BLaER1 treated with 17β-estradiol and CSF1 and Interleukin-3, amounts not matched to agents 10 nM and 100 nM (cell line): ENCODE results near the gene ZNF324B.
A peak's percentile ranks its signal among the peaks of the same experiment; 100 is the strongest.
"Not testable (repeated sequence)": the region's sequence is repeated elsewhere in the genome, so short reads cannot be mapped to it uniquely, and the experiment has no call there.

Experiments
- H3K27ac ChIP-seq, 11 experiments: shearing (Covaris generic); formaldehyde crosslinking; 2 replicates each; pipeline ENCODE4 v1.8.1; 2022
- H3K27me3 ChIP-seq, 11 experiments: shearing (Covaris generic); formaldehyde crosslinking; 2 replicates each; pipeline ENCODE4 v1.8.1; 2022
- H3K36me3 ChIP-seq, 11 experiments: shearing (Covaris generic); formaldehyde crosslinking; 2 replicates each; pipeline ENCODE4 v1.8.1; 2022
- H3K4me1 ChIP-seq, 10 experiments: shearing (Covaris generic); formaldehyde crosslinking; 2 replicates each; pipeline ENCODE4 v1.8.1; 2022
- H3K4me2 ChIP-seq, 11 experiments: shearing (Covaris generic); formaldehyde crosslinking; 2 replicates each; pipeline ENCODE4 v1.8.1; 2022
- H3K4me3 ChIP-seq, 10 experiments: shearing (Covaris generic); formaldehyde crosslinking; 2 replicates each; pipeline ENCODE4 v1.8.1; 2022
- H3K9ac ChIP-seq, 11 experiments: shearing (Covaris generic); formaldehyde crosslinking; 2 replicates each; pipeline ENCODE4 v1.8.1; 2022
- H3K9me3 ChIP-seq, 11 experiments: shearing (Covaris generic); formaldehyde crosslinking; replicated peaks in 1 of 11; 2 replicates each; pipeline ENCODE4 v1.8.1; 2022
- H4K20me1 ChIP-seq, 11 experiments: shearing (Covaris generic); formaldehyde crosslinking; 2 replicates each; pipeline ENCODE4 v1.8.1; 2022
- Cebpa-rat ChIP-seq, 11 experiments: shearing (Covaris generic); IDR thresholded peaks; 2 replicates each; pipeline ENCODE4 v1.8.1; 2022

ZNF324B gene

DNA sequence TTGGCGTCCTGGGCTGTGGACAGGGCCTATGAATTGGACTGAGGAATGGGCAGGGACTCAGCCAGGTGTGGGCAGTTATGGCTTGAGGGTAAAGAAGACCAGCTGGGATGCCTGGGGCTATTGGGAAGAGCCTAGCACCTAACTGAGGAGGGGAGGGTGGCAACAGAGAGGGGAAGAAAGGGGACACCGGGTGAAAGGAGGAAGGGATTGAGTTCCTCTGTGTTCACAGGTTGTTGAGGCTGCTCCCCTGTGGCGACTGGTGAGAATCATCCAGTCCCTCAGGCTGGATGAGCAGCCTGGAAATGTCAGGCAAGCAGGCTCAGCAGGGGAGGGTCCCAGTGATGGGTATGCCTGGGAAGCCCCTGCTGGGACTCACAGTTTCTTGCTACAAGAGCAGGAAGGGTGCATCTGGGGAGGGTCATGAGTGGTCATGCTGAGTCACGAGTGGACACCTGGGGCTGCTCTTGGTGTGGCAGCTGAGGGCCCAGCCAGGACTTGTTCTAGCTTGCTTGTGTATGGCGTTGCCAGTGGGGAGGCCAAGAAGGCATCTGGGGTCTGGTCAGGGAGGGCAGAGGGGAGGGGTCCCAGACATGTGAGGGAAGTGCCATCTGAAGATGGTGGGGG is 16.9 kb downstream of the ZNF324B start:
- Histone ChIP-seq H3K4me1 (peaks cover 18 to 46% (median 32%) of the 10 kb centered on the region in 10 experiments), H3K9ac (peak overlapping the region in 10 of 11 experiments; percentile 0 to 92 (median 60); a peak in 17 of 22 replicates), H3K4me2 (peak overlapping the region; percentile 85 to 99 (median 93)), H3K4me3 (peak overlapping the region; percentile 26 to 100 (median 94); a peak in 17 of 20 replicates), H3K9me3 (peaks cover 0 to 6% (median 0%) of the 10 kb centered on the region in 11 experiments; a peak in 4 of 22 replicates), H3K36me3 (peaks cover 31 to 48% (median 37%) of the 10 kb centered on the region in 11 experiments), H4K20me1 (peaks cover 0 to 51% (median 34%) of the 10 kb centered on the region in 11 experiments; a peak in 20 of 22 replicates), H3K27ac (no peak overlapping the region), H3K27me3 (peaks cover 0 to 31% (median 24%) of the 10 kb centered on the region in 11 experiments; a peak in 18 of 22 replicates)
- no peak for TF ChIP-seq Cebpa-rat (IDR thresholded peaks at IDR 0.05)

DNA sequence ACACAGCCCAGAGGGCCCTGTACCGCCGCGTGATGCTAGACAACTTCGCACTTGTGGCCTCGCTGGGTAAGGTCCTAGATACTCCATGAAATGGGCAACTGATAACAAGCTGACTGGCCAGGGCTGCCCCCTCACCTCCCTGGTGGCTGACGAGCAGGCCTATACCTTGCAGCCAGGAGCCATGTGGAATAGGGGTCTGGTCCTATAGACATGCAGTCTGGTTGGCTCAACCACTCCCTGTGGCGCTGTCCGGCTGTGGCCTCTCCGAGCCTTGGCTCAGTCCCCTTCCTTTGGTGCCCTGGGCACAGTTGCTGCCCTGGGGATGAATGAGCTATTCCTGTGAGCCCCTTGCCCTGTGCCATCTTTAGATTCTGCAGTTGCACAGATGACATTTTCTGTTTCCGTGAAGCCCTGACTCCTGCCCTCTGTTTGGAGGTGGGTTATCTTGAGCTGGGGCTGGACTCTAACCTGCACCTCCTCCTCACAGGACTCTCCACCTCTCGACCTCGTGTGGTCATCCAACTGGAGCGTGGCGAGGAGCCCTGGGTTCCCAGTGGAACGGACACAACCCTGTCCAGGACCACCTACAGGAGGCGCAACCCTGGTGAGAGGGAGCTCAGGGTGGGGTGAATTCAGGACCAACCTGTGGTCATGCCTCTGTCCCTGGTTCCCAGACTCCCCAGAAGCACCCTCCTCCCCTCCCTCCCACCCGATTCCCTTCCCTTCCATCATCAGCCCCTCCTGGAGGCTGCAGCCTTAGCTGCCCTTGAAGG is 18.0 kb downstream of the ZNF324B start:
- peak overlapping the region in 2 of 11 experiments; percentile 0 to 63; a peak in 3 of 22 replicates for H3K9ac ChIP-seq
- peaks cover 33 to 57% (median 41%) of the 10 kb centered on the region in 11 experiments for H3K36me3 ChIP-seq
- H3K4me3 ChIP-seq: no peak overlapping the region
- peaks cover 0 to 6% (median 0%) of the 10 kb centered on the region in 11 experiments; a peak in 4 of 22 replicates for H3K9me3 ChIP-seq
- no peak for TF ChIP-seq Cebpa-rat (IDR thresholded peaks at IDR 0.05)
- H3K4me2 ChIP-seq: 0 out of 22 replicates have a peak overlapping the region, but pooled peaks of 2 of the 11 experiments have one; percentile 85 to 90
- peaks cover 0 to 62% (median 43%) of the 10 kb centered on the region in 11 experiments; a peak in 20 of 22 replicates for H4K20me1 ChIP-seq
- peaks cover 28 to 51% (median 35%) of the 10 kb centered on the region in 10 experiments for H3K4me1 ChIP-seq
- peaks cover 0 to 23% (median 16%) of the 10 kb centered on the region in 11 experiments; a peak in 18 of 22 replicates for H3K27me3 ChIP-seq
- H3K27ac ChIP-seq: no peak overlapping the region

DNA sequence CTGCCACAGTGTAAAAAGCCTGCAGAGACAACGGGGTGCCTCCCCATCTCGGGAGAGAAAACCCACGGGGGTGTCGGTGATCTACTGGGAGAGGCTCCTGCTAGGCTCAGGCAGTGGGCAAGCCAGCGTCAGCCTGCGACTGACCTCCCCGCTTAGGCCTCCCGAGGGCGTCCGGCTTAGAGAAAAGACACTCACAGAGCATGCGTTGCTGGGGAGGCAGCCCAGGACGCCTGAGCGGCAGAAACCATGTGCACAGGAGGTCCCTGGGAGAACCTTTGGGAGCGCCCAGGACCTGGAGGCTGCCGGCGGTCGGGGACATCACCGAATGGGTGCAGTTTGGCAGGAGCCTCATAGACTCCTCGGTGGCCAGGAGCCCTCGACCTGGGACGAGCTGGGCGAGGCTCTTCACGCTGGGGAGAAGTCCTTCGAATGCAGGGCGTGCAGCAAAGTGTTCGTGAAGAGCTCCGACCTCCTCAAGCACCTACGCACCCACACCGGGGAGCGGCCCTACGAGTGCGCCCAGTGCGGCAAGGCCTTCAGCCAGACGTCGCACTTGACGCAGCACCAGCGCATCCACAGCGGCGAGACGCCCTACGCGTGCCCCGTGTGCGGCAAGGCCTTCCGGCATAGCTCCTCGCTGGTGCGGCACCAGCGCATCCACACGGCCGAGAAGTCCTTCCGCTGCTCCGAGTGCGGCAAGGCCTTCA is 19.6 kb downstream of the ZNF324B start:
- Histone ChIP-seq H4K20me1 (peaks cover 0 to 70% (median 44%) of the 10 kb centered on the region in 11 experiments; a peak in 20 of 22 replicates), H3K4me1 (peaks cover 35 to 48% (median 40%) of the 10 kb centered on the region in 10 experiments), H3K36me3 (peaks cover 33 to 57% (median 41%) of the 10 kb centered on the region in 11 experiments)
- not testable (repeated sequence) for H3K9me3 ChIP-seq, H3K27ac ChIP-seq, H3K27me3 ChIP-seq, H3K4me3 ChIP-seq, H3K9ac ChIP-seq, H3K4me2 ChIP-seq

DNA sequence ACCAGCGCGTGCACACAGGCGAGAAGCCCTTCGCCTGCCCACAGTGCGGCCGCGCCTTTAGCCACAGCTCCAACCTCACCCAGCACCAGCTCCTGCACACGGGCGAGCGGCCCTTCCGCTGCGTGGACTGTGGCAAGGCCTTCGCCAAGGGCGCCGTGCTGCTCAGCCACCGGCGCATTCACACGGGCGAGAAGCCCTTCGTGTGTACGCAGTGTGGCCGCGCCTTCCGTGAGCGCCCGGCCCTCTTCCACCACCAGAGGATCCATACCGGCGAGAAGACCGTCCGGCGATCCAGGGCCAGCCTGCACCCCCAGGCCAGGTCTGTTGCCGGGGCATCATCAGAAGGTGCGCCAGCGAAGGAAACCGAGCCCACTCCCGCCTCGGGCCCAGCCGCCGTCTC is 20.3 kb downstream of the ZNF324B start:
- H4K20me1 ChIP-seq: peaks cover 0 to 70% (median 44%) of the 10 kb centered on the region in 11 experiments; a peak in 20 of 22 replicates
- no peak for TF ChIP-seq Cebpa-rat (IDR thresholded peaks at IDR 0.05)

DNA sequence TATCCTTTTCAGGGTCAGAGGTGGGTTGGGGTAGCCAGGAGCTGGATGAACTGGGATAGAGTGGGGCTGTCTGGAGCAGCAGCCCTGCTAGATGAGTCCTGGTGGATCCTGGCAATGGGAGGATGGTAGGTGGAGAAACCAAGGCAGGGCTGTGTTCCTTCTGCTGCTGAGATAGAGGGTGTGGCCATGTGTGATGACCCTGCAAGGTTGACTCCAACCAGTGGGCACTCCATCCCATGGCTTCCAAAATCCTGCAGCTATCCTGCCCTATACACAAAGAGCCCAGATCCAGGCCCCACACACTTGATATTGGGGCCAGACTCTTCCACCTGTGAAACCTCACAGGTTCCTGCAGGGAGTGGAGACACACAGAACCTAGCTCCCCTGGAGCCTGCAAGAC is 22.4 kb downstream of the ZNF324B start:
- Histone ChIP-seq H3K4me2 (peak overlapping the region; percentile 89 to 98 (median 95); a peak in 21 of 22 replicates), H3K9me3 (no peaks in the 10 kb centered on the region), H3K9ac (peak overlapping the region in 6 of 11 experiments; percentile 74 to 90 (median 84); a peak in 4 of 22 replicates), H4K20me1 (peaks cover 0 to 52% (median 30%) of the 10 kb centered on the region in 11 experiments; a peak in 17 of 22 replicates), H3K4me3 (peak overlapping the region in 1 of 10 experiments; percentile 16; a peak in 1 of 20 replicates), H3K36me3 (peaks cover 36 to 53% (median 42%) of the 10 kb centered on the region in 11 experiments), H3K27ac (no peak overlapping the region), H3K27me3 (no peaks in the 10 kb centered on the region), H3K4me1 (peaks cover 37 to 51% (median 43%) of the 10 kb centered on the region in 10 experiments)
- TF ChIP-seq Cebpa-rat (IDR thresholded peaks at IDR 0.05): no peak

More for the DNA sequence above, 20.3 kb downstream of the ZNF324B start:
- Histone ChIP-seq H3K4me2 (no peak overlapping the region), H3K27ac (no peak overlapping the region), H3K9ac (no peak overlapping the region), H3K27me3 (0 out of 22 replicates have a peak, but pooled peaks cover 0 to under 1% (median 0%) of the 10 kb centered on the region in 11 experiments), H3K4me1 (peaks cover 35 to 47% (median 40%) of the 10 kb centered on the region in 10 experiments), H3K4me3 (no peak overlapping the region), H3K9me3 (no peaks in the 10 kb centered on the region), H3K36me3 (peaks cover 33 to 57% (median 41%) of the 10 kb centered on the region in 11 experiments)

- no peaks in the 10 kb centered on the region for H3K9me3 ChIP-seq
- peak overlapping the region; percentile 89 to 98 (median 95) for H3K4me2 ChIP-seq
- TF ChIP-seq Cebpa-rat (IDR thresholded peaks at IDR 0.05): no peak
- H3K4me1 ChIP-seq: peaks cover 34 to 47% (median 41%) of the 10 kb centered on the region in 10 experiments
- H3K27ac ChIP-seq: peak overlapping the region in 10 of 11 experiments; percentile 75 to 87 (median 83); a peak in 15 of 22 replicates
- H4K20me1 ChIP-seq: peaks cover 0 to 45% (median 24%) of the 10 kb centered on the region in 11 experiments; a peak in 15 of 22 replicates
- no peaks in the 10 kb centered on the region for H3K27me3 ChIP-seq
- H3K9ac ChIP-seq: peak overlapping the region; percentile 74 to 90 (median 83); a peak in 21 of 22 replicates
- peak overlapping the region; percentile 56 to 73 (median 67); a peak in 19 of 20 replicates for H3K4me3 ChIP-seq
- H3K36me3 ChIP-seq: peaks cover 32 to 52% (median 40%) of the 10 kb centered on the region in 11 experiments
Observed at GRCh38 chr19:58474291-58474996, 23.0 kb downstream of the ZNF324B start.

GRCh38 chr19:58474997-58475713 is 23.7 kb downstream of the ZNF324B start:
- Histone ChIP-seq H3K27me3 (no peaks in the 10 kb centered on the region), H3K4me2 (peak overlapping the region; percentile 89 to 98 (median 95)), H3K27ac (peak overlapping the region; percentile 39 to 87 (median 82)), H3K36me3 (peaks cover 30 to 52% (median 43%) of the 10 kb centered on the region in 11 experiments), H3K9ac (peak overlapping the region; percentile 74 to 90 (median 83)), H3K4me1 (peaks cover 34 to 47% (median 42%) of the 10 kb centered on the region in 10 experiments), H4K20me1 (peaks cover 0 to 43% (median 21%) of the 10 kb centered on the region in 11 experiments; a peak in 12 of 22 replicates), H3K4me3 (peak overlapping the region; percentile 56 to 73 (median 67)), H3K9me3 (no peaks in the 10 kb centered on the region)
- no peak for TF ChIP-seq Cebpa-rat (IDR thresholded peaks at IDR 0.05)
